ENCODE data around the gene NUP160. TPM values are rescaled to one million over a fixed set of nuclear protein-coding genes. Genes with fewer than 3 reads are reported as not detected.

Gene NUP160
- total RNA-seq, 1 experiment from 2014 or later = 89.9 TPM

DNA sequence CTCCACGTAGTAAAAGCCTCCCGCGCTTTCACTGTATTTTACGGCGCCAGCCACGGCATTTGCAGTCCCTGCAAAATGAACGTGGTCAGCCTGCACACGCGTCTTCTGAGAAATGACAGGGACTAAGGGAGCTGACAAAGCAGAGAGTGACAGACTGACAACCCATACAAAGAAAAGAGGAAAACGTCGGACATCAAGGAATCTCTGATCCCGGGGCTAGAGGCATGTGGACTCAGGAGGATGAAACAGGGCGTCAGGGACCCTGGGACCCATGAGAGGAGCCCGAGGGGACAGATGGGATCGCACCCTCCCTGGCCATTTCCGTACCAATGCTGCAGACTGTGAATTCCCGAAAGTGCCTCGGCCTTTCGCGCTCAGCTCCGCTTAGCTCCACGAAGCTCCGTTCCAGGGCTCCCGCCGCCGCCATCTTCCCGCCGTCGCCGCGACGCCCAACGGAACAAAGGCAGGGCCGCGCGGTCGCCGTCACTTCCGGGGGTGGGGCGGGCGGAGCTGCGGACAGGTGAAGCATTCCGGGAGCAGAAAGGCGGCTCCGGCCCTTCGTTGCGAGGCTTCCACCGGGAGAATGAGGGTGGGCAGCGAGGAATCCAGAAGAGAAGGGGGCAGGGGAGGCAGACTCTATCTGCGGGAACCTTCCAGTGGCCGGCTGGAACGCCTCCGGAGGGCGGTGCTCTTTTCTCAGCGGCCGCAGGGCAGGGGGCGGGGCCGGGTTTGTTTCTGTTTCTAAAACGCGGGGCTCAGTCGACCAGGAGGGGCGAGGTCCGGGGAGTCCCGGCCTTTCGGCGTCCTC lies at the start of gene NUP160 (continued):
- TF ChIP-seq, protein P1, sequence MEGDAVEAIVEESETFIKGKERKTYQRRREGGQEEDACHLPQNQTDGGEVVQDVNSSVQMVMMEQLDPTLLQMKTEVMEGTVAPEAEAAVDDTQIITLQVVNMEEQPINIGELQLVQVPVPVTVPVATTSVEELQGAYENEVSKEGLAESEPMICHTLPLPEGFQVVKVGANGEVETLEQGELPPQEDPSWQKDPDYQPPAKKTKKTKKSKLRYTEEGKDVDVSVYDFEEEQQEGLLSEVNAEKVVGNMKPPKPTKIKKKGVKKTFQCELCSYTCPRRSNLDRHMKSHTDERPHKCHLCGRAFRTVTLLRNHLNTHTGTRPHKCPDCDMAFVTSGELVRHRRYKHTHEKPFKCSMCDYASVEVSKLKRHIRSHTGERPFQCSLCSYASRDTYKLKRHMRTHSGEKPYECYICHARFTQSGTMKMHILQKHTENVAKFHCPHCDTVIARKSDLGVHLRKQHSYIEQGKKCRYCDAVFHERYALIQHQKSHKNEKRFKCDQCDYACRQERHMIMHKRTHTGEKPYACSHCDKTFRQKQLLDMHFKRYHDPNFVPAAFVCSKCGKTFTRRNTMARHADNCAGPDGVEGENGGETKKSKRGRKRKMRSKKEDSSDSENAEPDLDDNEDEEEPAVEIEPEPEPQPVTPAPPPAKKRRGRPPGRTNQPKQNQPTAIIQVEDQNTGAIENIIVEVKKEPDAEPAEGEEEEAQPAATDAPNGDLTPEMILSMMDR (IDR thresholded peaks at IDR 0.05) = no peak
- TF ChIP-seq, protein P2, sequence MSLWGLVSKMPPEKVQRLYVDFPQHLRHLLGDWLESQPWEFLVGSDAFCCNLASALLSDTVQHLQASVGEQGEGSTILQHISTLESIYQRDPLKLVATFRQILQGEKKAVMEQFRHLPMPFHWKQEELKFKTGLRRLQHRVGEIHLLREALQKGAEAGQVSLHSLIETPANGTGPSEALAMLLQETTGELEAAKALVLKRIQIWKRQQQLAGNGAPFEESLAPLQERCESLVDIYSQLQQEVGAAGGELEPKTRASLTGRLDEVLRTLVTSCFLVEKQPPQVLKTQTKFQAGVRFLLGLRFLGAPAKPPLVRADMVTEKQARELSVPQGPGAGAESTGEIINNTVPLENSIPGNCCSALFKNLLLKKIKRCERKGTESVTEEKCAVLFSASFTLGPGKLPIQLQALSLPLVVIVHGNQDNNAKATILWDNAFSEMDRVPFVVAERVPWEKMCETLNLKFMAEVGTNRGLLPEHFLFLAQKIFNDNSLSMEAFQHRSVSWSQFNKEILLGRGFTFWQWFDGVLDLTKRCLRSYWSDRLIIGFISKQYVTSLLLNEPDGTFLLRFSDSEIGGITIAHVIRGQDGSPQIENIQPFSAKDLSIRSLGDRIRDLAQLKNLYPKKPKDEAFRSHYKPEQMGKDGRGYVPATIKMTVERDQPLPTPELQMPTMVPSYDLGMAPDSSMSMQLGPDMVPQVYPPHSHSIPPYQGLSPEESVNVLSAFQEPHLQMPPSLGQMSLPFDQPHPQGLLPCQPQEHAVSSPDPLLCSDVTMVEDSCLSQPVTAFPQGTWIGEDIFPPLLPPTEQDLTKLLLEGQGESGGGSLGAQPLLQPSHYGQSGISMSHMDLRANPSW (CRISPR knock-in tag; conservative IDR thresholded peaks at IDR 0.05; ENCODE audit: low read depth) = no peak
- TF ChIP-seq, protein P3, sequence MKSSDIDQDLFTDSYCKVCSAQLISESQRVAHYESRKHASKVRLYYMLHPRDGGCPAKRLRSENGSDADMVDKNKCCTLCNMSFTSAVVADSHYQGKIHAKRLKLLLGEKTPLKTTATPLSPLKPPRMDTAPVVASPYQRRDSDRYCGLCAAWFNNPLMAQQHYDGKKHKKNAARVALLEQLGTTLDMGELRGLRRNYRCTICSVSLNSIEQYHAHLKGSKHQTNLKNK (CRISPR knock-in tag; IDR thresholded peaks at IDR 0.05) = no peak
- no peak for TF ChIP-seq TP53 (CRISPR knock-in tag; IDR thresholded peaks at IDR 0.05)
- no peak for TF ChIP-seq ZNF396 (CRISPR knock-in tag; IDR thresholded peaks at IDR 0.05; ENCODE audit: borderline replicate concordance)
- TF ChIP-seq NR1H2 (CRISPR knock-in tag; IDR thresholded peaks at IDR 0.05) = no peak
- TF ChIP-seq, protein P4, sequence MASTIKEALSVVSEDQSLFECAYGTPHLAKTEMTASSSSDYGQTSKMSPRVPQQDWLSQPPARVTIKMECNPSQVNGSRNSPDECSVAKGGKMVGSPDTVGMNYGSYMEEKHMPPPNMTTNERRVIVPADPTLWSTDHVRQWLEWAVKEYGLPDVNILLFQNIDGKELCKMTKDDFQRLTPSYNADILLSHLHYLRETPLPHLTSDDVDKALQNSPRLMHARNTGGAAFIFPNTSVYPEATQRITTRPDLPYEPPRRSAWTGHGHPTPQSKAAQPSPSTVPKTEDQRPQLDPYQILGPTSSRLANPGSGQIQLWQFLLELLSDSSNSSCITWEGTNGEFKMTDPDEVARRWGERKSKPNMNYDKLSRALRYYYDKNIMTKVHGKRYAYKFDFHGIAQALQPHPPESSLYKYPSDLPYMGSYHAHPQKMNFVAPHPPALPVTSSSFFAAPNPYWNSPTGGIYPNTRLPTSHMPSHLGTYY (CRISPR knock-in tag; IDR thresholded peaks at IDR 0.05) = no peak
- peak; percentile 60; the same call in 1 of the 2 replicates for TF ChIP-seq TEAD1 (CRISPR knock-in tag; IDR thresholded peaks at IDR 0.05)
- TF ChIP-seq, protein P5, sequence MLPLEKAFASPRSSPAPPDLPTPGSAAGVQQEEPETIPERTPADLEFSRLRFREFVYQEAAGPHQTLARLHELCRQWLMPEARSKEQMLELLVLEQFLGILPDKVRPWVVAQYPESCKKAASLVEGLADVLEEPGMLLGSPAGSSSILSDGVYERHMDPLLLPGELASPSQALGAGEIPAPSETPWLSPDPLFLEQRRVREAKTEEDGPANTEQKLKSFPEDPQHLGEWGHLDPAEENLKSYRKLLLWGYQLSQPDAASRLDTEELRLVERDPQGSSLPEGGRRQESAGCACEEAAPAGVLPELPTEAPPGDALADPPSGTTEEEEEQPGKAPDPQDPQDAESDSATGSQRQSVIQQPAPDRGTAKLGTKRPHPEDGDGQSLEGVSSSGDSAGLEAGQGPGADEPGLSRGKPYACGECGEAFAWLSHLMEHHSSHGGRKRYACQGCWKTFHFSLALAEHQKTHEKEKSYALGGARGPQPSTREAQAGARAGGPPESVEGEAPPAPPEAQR (CRISPR knock-in tag; IDR thresholded peaks at IDR 0.05) = no peak
- TF ChIP-seq, protein P6, sequence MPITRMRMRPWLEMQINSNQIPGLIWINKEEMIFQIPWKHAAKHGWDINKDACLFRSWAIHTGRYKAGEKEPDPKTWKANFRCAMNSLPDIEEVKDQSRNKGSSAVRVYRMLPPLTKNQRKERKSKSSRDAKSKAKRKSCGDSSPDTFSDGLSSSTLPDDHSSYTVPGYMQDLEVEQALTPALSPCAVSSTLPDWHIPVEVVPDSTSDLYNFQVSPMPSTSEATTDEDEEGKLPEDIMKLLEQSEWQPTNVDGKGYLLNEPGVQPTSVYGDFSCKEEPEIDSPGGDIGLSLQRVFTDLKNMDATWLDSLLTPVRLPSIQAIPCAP (CRISPR knock-in tag; IDR thresholded peaks at IDR 0.05) = peak; percentile 77; the same call in 1 of the 2 replicates
- no peak for TF ChIP-seq JAZF1 (CRISPR knock-in tag; IDR thresholded peaks at IDR 0.05)
- TF ChIP-seq OVOL2 (CRISPR knock-in tag; IDR thresholded peaks at IDR 0.05; ENCODE audit: borderline replicate concordance) = no peak
- TF ChIP-seq, protein P7, sequence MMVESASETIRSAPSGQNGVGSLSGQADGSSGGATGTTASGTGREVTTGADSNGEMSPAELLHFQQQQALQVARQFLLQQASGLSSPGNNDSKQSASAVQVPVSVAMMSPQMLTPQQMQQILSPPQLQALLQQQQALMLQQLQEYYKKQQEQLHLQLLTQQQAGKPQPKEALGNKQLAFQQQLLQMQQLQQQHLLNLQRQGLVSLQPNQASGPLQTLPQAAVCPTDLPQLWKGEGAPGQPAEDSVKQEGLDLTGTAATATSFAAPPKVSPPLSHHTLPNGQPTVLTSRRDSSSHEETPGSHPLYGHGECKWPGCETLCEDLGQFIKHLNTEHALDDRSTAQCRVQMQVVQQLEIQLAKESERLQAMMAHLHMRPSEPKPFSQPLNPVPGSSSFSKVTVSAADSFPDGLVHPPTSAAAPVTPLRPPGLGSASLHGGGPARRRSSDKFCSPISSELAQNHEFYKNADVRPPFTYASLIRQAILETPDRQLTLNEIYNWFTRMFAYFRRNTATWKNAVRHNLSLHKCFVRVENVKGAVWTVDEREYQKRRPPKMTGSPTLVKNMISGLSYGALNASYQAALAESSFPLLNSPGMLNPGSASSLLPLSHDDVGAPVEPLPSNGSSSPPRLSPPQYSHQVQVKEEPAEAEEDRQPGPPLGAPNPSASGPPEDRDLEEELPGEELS (CRISPR knock-in tag; IDR thresholded peaks at IDR 0.05) = peak; percentile 88
- TF ChIP-seq TCF7 (CRISPR knock-in tag; IDR thresholded peaks at IDR 0.05; ENCODE audit: low read depth) = 0 out of 2 replicates have a peak, but pooled peaks have one; percentile 50
- TF ChIP-seq GTF2I (CRISPR knock-in tag; conservative IDR thresholded peaks at IDR 0.05) = no peak
- TF ChIP-seq, protein P8, sequence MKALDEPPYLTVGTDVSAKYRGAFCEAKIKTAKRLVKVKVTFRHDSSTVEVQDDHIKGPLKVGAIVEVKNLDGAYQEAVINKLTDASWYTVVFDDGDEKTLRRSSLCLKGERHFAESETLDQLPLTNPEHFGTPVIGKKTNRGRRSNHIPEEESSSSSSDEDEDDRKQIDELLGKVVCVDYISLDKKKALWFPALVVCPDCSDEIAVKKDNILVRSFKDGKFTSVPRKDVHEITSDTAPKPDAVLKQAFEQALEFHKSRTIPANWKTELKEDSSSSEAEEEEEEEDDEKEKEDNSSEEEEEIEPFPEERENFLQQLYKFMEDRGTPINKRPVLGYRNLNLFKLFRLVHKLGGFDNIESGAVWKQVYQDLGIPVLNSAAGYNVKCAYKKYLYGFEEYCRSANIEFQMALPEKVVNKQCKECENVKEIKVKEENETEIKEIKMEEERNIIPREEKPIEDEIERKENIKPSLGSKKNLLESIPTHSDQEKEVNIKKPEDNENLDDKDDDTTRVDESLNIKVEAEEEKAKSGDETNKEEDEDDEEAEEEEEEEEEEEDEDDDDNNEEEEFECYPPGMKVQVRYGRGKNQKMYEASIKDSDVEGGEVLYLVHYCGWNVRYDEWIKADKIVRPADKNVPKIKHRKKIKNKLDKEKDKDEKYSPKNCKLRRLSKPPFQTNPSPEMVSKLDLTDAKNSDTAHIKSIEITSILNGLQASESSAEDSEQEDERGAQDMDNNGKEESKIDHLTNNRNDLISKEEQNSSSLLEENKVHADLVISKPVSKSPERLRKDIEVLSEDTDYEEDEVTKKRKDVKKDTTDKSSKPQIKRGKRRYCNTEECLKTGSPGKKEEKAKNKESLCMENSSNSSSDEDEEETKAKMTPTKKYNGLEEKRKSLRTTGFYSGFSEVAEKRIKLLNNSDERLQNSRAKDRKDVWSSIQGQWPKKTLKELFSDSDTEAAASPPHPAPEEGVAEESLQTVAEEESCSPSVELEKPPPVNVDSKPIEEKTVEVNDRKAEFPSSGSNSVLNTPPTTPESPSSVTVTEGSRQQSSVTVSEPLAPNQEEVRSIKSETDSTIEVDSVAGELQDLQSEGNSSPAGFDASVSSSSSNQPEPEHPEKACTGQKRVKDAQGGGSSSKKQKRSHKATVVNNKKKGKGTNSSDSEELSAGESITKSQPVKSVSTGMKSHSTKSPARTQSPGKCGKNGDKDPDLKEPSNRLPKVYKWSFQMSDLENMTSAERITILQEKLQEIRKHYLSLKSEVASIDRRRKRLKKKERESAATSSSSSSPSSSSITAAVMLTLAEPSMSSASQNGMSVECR (CRISPR knock-in tag; IDR thresholded peaks at IDR 0.05; ENCODE audit: borderline replicate concordance) = peak; percentile 47; the same call in 1 of the 2 replicates
- TF ChIP-seq, protein P9, sequence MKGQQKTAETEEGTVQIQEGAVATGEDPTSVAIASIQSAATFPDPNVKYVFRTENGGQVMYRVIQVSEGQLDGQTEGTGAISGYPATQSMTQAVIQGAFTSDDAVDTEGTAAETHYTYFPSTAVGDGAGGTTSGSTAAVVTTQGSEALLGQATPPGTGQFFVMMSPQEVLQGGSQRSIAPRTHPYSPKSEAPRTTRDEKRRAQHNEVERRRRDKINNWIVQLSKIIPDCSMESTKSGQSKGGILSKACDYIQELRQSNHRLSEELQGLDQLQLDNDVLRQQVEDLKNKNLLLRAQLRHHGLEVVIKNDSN (CRISPR knock-in tag; IDR thresholded peaks at IDR 0.05) = no peak; the same call in 1 of the 2 replicates
- TF ChIP-seq, protein P10, sequence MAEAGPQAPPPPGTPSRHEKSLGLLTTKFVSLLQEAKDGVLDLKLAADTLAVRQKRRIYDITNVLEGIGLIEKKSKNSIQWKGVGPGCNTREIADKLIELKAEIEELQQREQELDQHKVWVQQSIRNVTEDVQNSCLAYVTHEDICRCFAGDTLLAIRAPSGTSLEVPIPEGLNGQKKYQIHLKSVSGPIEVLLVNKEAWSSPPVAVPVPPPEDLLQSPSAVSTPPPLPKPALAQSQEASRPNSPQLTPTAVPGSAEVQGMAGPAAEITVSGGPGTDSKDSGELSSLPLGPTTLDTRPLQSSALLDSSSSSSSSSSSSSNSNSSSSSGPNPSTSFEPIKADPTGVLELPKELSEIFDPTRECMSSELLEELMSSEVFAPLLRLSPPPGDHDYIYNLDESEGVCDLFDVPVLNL (CRISPR knock-in tag; IDR thresholded peaks at IDR 0.05; ENCODE audit: borderline replicate concordance, low read depth) = peak; percentile 80
- TF ChIP-seq NR2C2 (CRISPR knock-in tag; IDR thresholded peaks at IDR 0.05) = no peak
- no peak for TF ChIP-seq ZNF416 (CRISPR knock-in tag; IDR thresholded peaks at IDR 0.05)
